Activated CD8-positive, alpha-beta T cell treated with anti-CD3 and anti-CD28 coated beads for 36 hours (primary cell): Measurements from ENCODE around the gene MSS51. TPM values are rescaled to one million over a fixed set of nuclear protein-coding genes. Genes with fewer than 3 reads are reported as not detected.

Experiments used
- ATAC-seq: fragments of 200-7000 bp; cut with Tn5 transposase; one replicate; pipeline ENCODE4 v1.10.0; 2021; ENCODE audit warnings: mild to moderate bottlenecking, moderate library complexity
- CTCF ChIA-PET: fragments of 350-600 bp; sonication (Branson Sonifier 250); formaldehyde crosslinking; loops from one replicate; lab custom pipeline; 2021; ENCODE audit warnings: antibody characterized with exemption; lab: Charles Lee
- POLR2A ChIA-PET: fragments of 350-600 bp; sonication (Branson Sonifier 250); formaldehyde crosslinking; loops from one replicate; lab custom pipeline; 2021; ENCODE audit warnings: antibody characterized with exemption; lab: Charles Lee
- DNase-seq: peaks from one replicate; pipeline ENCODE4 v3.0.0-alpha.2; 2020
- H3K27ac Mint-ChIP-seq: one replicate; pipeline ENCODE4 v1.8.0; 2021; ENCODE audit warnings: mild to moderate bottlenecking, mixed read lengths
- H3K27me3 Mint-ChIP-seq: one replicate; pipeline ENCODE4 v1.8.0; 2021; ENCODE audit warnings: mixed read lengths
- H3K36me3 Mint-ChIP-seq: one replicate; pipeline ENCODE4 v1.8.0; 2021; ENCODE audit warnings: low read depth, mixed read lengths
- H3K4me1 Mint-ChIP-seq: one replicate; pipeline ENCODE4 v1.8.0; 2021; ENCODE audit warnings: low read depth, mixed read lengths
- H3K4me3 Mint-ChIP-seq: one replicate; pipeline ENCODE4 v1.8.0; 2021; ENCODE audit warnings: mild to moderate bottlenecking, moderate library complexity, mixed read lengths
- H3K9me3 Mint-ChIP-seq: one replicate; pipeline ENCODE4 v1.8.0; 2021; ENCODE audit warnings: mixed read lengths
- intact Hi-C: fragments of 100-400 bp; cut with micrococcal nuclease; formaldehyde crosslinking; loops from one replicate; pipeline ENCODE4 v1.10.0; 2022
- total RNA-seq, 2 experiments: library from RNA; stranded (reverse); gene quantifications; one replicate each; pipeline ENCODE4 v1.2.3, GENCODE V29; 2021
- TF ChIP-seq, protein P1 (sequence below): fragments of 200-600 bp; IDR thresholded peaks from one replicate; pipeline ENCODE4 v1.8.0; 2022; ENCODE audit warnings: antibody characterized with exemption, mild to moderate bottlenecking

MSS51 gene
- total RNA-seq, 2 experiments from 2014 or later = 2.0 to 2.3 TPM

- DNase-seq (peak; percentile 67), ATAC-seq (peak; percentile 45)
- ChIA-PET POLR2A (interaction anchor here (0.5 to 3.4 kb wide), 11 partner anchors 9 to 579 kb away, joined by 3 to 14 read pairs (median 3); partner anchors contain the start of genes CFAP70, DNAJC9, MRPS16 and PPP3CB), CTCF (interaction anchor here (0.6 to 1.4 kb wide), 2 partner anchors 162 to 165 kb away, joined by 3 to 4 read pairs; partner anchors contain the start of gene DNAJC9)
- intact Hi-C loops = no loop called here
- H3K4me3 Mint-ChIP-seq = peak overlapping the region; percentile 92
- TF ChIP-seq, protein P1, sequence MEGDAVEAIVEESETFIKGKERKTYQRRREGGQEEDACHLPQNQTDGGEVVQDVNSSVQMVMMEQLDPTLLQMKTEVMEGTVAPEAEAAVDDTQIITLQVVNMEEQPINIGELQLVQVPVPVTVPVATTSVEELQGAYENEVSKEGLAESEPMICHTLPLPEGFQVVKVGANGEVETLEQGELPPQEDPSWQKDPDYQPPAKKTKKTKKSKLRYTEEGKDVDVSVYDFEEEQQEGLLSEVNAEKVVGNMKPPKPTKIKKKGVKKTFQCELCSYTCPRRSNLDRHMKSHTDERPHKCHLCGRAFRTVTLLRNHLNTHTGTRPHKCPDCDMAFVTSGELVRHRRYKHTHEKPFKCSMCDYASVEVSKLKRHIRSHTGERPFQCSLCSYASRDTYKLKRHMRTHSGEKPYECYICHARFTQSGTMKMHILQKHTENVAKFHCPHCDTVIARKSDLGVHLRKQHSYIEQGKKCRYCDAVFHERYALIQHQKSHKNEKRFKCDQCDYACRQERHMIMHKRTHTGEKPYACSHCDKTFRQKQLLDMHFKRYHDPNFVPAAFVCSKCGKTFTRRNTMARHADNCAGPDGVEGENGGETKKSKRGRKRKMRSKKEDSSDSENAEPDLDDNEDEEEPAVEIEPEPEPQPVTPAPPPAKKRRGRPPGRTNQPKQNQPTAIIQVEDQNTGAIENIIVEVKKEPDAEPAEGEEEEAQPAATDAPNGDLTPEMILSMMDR = no peak
- peaks cover 50% of the 10 kb centered on the region for H3K4me1 Mint-ChIP-seq
- H3K27me3 Mint-ChIP-seq = peaks cover 2% of the 10 kb centered on the region
- H3K9me3 Mint-ChIP-seq = no peaks in the 10 kb centered on the region
- peaks cover 27% of the 10 kb centered on the region for H3K36me3 Mint-ChIP-seq
- H3K27ac Mint-ChIP-seq = peak overlapping the region; percentile 92
Observed at GRCh38 chr10:73413108-73413527, 20.2 kb downstream of the MSS51 start.

DNA sequence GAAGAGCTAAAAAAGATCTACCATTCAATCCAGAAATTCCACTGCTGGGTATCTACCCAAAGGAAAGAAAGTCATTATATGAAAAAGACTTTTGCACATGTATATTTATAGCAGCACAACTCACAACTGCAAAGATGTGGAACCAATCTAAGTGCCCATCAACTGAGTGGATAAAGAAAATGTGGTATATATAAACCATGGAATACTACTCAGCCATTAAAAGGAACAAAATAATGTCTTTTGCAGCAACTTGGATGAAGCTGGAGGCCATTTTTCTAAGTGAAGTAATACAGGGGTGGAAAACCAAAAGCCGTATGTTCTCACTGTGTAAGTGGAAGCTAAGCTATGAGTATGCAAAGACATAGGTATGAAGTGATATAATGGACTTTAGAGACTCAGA, 22.5 kb downstream of the MSS51 start:
- H3K4me1 Mint-ChIP-seq = peaks cover 63% of the 10 kb centered on the region
- H3K4me3 Mint-ChIP-seq = no peak overlapping the region
- ChIA-PET POLR2A (interaction anchor here (0.6 to 3.4 kb wide), 2 partner anchors 159 to 165 kb away, joined by 3 to 12 read pairs; partner anchors contain the start of gene MRPS16), CTCF (interaction anchor here (0.5 to 1.0 kb wide), 2 partner anchors 9 to 213 kb away, joined by 3 read pairs; no protein-coding TSS in a partner anchor)
- no peak overlapping the region for H3K27ac Mint-ChIP-seq
- ATAC-seq (no peak), DNase-seq (no peak)
- TF ChIP-seq, protein P1 = no peak
- H3K27me3 Mint-ChIP-seq = peaks cover 2% of the 10 kb centered on the region
- H3K9me3 Mint-ChIP-seq = no peaks in the 10 kb centered on the region
- H3K36me3 Mint-ChIP-seq = peaks cover 32% of the 10 kb centered on the region
- intact Hi-C loops = no loop called here

DNA sequence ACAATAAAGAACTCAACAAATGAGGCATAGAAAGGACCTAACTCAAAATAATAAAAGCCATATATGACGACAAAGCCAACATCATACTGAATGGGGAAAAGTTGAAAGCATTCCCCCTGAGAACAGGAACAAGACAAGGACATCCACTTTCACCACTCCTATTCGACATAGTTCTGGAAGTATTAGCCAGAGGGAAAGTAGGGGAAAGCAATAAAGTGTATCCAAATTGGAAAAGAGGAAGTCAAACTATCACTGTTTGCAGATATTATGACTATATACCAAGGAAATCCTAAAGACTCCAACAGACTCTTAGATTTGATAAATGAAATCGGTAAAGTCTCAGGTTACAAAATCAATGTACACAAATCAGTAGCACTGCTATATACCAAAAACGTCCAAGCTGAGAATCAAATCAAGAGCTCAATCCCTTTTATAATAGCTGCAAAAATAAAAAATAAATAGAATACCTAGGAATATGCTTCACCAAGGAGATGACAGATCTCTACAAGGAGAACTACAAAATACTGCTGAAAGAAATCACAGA, 24.3 kb downstream of the MSS51 start:
- intact Hi-C loops = no loop called here
- TF ChIP-seq, protein P1 = no peak
- Mint-ChIP-seq H3K27ac (no peak overlapping the region), H3K9me3 (no peaks in the 10 kb centered on the region), H3K4me1 (peaks cover 59% of the 10 kb centered on the region), H3K36me3 (peaks cover 34% of the 10 kb centered on the region), H3K4me3 (no peak overlapping the region), H3K27me3 (no peaks in the 10 kb centered on the region)
- ATAC-seq = no peak
- POLR2A ChIA-PET = interaction anchor here (0.5 kb wide), 1 partner anchor 170 kb away, joined by 3 read pairs; no protein-coding TSS in a partner anchor
- CTCF ChIA-PET = no interaction called here
- no peak for DNase-seq

GRCh38 chr10:73408061-73408460, 25.3 kb downstream of the MSS51 start:
- TF ChIP-seq, protein P1 = no peak
- Mint-ChIP-seq H3K27ac (no peak overlapping the region), H3K4me3 (no peak overlapping the region), H3K9me3 (no peaks in the 10 kb centered on the region), H3K4me1 (peaks cover 65% of the 10 kb centered on the region), H3K27me3 (no peaks in the 10 kb centered on the region), H3K36me3 (peaks cover 33% of the 10 kb centered on the region)
- intact Hi-C loops = no loop called here
- ATAC-seq (no peak), DNase-seq (no peak)
- POLR2A ChIA-PET = no interaction called here
- CTCF ChIA-PET = no interaction called here

DNA sequence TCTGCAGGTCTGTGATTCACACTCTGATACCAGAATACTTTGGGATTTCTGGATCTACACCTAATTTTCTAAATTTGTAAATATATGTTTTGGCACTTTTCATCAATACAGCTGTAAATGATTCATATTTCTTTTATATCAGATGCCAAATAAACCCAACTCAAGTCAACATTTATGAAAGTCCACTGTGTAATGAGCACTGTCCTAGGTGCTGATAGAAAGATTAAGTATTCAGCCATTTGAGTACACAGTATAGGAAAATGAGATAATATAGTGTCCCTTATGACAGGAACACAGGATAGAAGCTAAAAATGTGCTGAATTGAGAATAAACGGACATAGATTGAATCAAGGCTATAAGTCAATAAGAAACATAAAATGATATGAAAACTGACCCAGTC, 25.9 kb downstream of the MSS51 start:
- Mint-ChIP-seq H3K27me3 (no peaks in the 10 kb centered on the region), H3K36me3 (peaks cover 28% of the 10 kb centered on the region), H3K4me1 (peaks cover 65% of the 10 kb centered on the region), H3K27ac (no peak overlapping the region), H3K9me3 (no peaks in the 10 kb centered on the region), H3K4me3 (no peak overlapping the region)
- ChIA-PET CTCF (no interaction called here), POLR2A (no interaction called here)
- no peak for ATAC-seq
- no peak for DNase-seq
- TF ChIP-seq, protein P1 = no peak
- intact Hi-C loops = no loop called here
